D721Med (cell line): ENCODE measurements around the gene AGBL5.

ENCODE experiments used
- DNase-seq: peaks from one replicate; pipeline ENCODE4 v3.0.0; 2011; ENCODE audit warnings: low spot score; ENCODE audit not compliant: insufficient read length
- FAIRE-seq: peaks from 2 replicates; lab custom pipeline; 2011; peaks lifted over from hg19 to GRCh38; lab: Jason Lieb, UNC
- TF ChIP-seq, protein P1 (sequence below): IDR thresholded peaks from 2 replicates; pipeline ENCODE4 v1.5.1; 2012; ENCODE audit warnings: mild to moderate bottlenecking, control low read depth; ENCODE audit not compliant: insufficient read depth; ENCODE audit errors: missing control alignments

The AGBL5 gene

DNA sequence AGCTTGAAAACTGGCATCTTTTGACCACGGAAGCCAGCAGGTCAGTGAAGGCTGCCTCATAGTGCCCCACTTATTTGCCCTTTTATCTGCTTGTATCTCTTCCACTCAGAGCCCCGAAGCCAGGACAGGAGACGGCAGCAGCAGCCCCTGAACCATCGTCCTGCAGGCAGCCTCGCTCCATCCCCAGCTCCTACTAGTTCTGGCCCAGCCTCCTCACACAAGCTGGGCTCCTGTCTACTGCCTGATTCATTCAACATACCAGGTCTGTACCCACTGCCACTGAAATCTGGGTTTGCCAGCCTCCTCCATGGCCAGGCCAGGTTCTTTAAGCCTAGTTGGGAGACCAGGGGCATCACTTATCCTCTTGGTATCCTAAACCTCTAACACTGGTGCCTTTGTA lies 15.9 kb downstream of the AGBL5 start:
- DNase-seq = no peak
- no peak for FAIRE-seq
- TF ChIP-seq, protein P1, sequence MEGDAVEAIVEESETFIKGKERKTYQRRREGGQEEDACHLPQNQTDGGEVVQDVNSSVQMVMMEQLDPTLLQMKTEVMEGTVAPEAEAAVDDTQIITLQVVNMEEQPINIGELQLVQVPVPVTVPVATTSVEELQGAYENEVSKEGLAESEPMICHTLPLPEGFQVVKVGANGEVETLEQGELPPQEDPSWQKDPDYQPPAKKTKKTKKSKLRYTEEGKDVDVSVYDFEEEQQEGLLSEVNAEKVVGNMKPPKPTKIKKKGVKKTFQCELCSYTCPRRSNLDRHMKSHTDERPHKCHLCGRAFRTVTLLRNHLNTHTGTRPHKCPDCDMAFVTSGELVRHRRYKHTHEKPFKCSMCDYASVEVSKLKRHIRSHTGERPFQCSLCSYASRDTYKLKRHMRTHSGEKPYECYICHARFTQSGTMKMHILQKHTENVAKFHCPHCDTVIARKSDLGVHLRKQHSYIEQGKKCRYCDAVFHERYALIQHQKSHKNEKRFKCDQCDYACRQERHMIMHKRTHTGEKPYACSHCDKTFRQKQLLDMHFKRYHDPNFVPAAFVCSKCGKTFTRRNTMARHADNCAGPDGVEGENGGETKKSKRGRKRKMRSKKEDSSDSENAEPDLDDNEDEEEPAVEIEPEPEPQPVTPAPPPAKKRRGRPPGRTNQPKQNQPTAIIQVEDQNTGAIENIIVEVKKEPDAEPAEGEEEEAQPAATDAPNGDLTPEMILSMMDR = no peak

DNA sequence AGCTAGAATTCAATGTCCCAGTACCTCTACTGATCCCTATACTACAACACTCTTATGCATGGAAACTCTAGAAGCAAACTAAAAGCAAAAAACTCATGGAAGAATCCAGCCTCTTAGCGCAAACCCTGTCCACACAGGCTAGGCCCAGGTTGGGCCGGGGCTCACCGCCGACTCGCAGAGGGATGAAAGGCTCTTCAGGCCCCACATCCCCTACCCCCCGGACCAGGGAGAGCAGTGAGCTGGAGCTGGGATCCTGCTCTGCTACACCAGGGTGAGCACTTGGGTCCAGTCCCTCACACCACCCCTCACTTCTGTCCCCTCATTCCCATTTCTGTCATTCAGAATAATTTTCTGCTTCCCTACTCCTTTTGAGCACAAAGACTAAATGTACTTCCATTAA lies 18.0 kb downstream of the AGBL5 start:
- TF ChIP-seq, protein P1 = no peak
- DNase-seq = no peak
- no peak for FAIRE-seq

DNA sequence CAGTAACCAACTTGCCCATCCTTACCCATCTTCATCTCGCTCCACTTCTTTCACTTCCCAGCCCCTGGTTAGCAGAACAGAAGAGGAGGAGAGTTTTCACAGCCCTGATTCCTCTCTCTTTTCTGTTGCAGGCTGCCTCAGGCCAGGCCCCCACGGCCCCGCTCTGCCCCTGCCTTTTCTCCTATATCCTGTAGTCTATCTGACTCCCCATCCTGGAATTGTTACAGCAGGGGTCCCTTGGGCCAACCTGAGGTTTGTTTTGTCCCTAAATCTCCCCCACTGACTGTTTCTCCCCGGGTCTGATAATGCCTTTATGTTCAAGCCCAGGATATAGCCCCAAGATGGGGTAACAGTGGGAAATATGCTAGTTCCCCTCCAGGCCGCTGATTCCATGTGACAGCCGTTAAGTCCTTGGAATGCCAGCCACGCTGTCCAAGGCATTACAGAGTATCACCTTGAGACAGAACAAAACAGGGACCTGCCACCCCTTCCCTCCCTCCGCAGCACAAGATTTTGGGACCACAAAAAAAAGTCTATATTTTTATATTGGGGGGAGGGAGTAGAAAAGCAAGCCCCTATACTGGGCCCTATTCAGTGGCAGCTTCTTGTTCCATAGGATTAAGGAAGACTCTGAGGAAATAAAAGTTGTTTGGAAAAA lies 18.6 kb downstream of the AGBL5 start:
- DNase-seq (no peak), FAIRE-seq (no peak)
- TF ChIP-seq, protein P1 = no peak

DNA sequence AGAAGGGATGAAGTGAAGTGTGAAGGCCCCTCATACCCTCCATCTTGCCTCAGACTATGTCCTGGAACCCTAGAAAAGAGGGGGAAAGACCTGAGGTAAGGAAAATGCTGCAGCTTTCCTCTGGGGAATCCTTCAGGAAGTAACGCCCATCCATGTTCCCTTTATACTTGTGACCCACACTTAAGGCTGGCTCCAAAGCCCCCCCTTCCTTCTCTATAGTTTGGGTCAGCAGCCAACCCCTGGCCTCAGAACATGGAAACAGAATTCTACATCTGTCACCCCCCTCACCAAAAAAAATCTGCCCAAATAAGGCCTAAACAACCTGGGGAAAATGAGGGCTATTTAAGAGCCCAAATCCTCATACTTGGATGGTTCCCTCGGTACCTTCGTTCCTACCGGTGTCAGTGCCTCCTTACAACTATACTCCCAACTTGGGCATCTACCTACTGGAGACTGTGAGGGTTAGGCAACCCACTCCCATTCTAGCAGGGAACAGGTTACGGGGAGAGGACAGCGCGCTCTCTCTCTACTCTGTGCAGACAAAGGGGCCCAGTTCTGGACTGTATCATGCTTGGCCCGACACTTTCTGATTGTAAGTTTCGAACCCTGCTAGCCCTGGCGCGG lies 19.3 kb downstream of the AGBL5 start:
- FAIRE-seq (no peak), DNase-seq (no peak)
- TF ChIP-seq, protein P1 = no peak

DNA sequence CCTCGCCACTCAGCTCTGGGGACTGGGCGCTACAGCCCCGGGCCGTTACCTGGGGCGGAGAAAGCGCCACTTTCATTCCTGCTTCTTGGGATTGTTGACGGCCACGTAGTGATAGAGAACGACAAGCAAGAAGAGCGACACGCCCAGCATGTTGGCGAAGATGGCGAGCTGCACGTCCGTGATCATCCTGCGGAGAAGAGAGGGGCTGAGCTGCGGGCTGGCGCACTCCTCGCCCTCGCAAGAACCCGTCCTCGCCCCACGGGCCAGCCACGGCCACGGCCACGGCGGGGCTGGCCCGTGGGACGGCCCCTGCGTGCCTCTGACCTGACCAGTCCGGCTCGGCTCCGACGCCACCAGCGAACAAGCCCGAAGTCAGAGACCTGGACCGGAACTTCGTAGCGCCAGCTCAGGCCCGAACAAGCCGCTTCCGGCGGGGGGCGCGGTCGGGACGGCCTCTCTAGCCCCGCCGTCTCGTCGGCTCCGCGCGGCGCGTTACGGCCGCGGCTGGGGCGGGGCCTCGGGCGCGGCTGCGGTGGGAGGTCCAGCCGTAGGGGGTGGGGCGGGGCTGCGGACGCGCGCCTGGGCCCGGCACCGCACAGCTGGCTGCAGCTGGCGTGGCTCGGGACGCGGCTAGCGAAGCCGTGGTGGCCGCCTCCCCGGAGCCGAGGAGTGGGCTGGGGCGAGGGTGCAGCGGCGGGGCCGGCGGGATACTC lies 20.0 kb downstream of the AGBL5 start, which contains the start of gene OST4:
Gene OST4 (minus strand): TSS at position 378 of the 713 bp plus-strand sequence.
- peak; percentile 96 for DNase-seq

DNA sequence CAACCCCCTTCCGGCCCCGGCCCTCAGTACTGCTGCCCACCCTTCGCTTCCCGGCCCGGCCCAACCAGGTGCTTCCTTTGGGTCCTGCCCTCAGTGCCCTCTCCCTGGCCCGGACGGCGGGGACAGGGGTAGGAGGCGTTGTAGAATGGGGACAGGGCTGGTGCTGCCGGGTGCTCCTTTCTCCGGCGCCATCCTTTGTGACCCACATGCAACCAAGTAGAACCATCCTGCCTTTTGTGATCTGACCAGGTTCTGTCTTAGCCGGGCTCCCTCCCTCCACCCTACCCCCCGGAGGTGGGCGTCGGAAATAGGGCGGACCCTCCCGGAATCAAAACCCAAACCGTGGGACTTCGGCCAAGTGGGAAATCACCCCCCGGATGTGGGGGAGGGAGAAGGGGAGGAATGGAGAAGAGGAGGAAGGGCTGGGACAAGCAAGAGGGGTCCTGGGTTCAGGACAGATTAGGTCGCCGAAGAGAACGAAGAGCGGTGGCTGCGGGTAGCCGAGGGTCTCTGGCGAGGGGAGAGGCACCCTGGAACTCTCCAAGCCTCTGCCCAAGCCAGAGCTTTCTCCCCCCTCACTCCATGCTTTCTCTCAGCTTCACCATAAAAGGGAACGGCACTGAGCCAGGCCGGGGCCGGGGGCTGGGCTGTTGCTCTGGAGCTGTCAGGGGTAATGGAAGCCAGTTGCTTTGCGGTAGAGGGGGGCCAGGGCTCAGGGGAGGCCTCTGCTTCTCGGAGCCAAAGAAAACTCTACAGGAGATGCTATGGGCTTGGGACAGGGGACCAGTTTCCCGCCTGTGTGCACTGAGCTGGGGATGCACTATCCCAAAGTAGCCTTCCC lies 20.7 kb downstream of the AGBL5 start:
- TF ChIP-seq, protein P1 = no peak
- DNase-seq = no peak
- no peak for FAIRE-seq

More for the DNA sequence above, 20.0 kb downstream of the AGBL5 start, which contains the start of gene OST4:
- TF ChIP-seq, protein P1 = no peak
- FAIRE-seq = no peak
